Measurements from ENCODE around the gene THAP7. TPM values are rescaled to one million over a fixed set of nuclear protein-coding genes. Genes with fewer than 3 reads are reported as not detected.

THAP7 gene
- total and polyA plus RNA-seq, 2 of the 4 experiments (the other 2 are of a cell fraction): 14.2 to 19.8 TPM

- peaks cover 18% of the 10 kb centered on the region for H3K4me1 ChIP-seq (ENCODE audit: control insufficient read depth, insufficient read depth, low read length)
- intact Hi-C loops (cut with micrococcal nuclease) (no loop called here), dilution Hi-C loops (cut with HindIII; ENCODE audit: low sequenced_read_pairs, unreplicated experiment) (no loop called here), in situ Hi-C loops (cut with MboI; ENCODE audit: low sequenced_read_pairs) (no loop called here)
- H2BK20ac ChIP-seq (ENCODE audit: low read depth, low read length): no peak overlapping the region
- H2AK5ac ChIP-seq (ENCODE audit: low read depth, low read length): no peak overlapping the region
- H3K36me3 ChIP-seq (ENCODE audit: control insufficient read depth, insufficient read depth, low read length): no peaks in the 10 kb centered on the region
- H4K20me1 ChIP-seq (ENCODE audit: insufficient read depth, low read length): no peaks in the 10 kb centered on the region
- H3K56ac ChIP-seq (ENCODE audit: extremely low read depth, insufficient read depth, low read length): no peak overlapping the region
- WGBS, 2 experiments (ENCODE audit: extremely low coverage in 2 of 2, insufficient read length in 1 of 2): 62% methylated on average over 3 of the region's 4 CpGs; no CpG with 5 or more reads in 1 of the 2 experiments
- no peak overlapping the region for H3K4me2 ChIP-seq (ENCODE audit: low read depth, low read length)
- H3K9ac ChIP-seq (ENCODE audit: low read depth, low read length): no peak overlapping the region
- no peaks in the 10 kb centered on the region for H3K27me3 ChIP-seq (ENCODE audit: control insufficient read depth, insufficient read depth, low read length)
- H3K9me1 ChIP-seq (ENCODE audit: insufficient read depth, low read length): peaks cover 6% of the 10 kb centered on the region; the same call in 1 of the 2 replicates
- DNase-seq (peak; percentile 76), ATAC-seq (ENCODE audit: low read depth) (no peak)
- no peak overlapping the region for H2AK9ac ChIP-seq (replicated peaks; ENCODE audit: low read depth, low read length, poor library complexity)
- H2BK120ac ChIP-seq (ENCODE audit: low read depth, low read length): no peak overlapping the region
- no peak overlapping the region for H3K4ac ChIP-seq (ENCODE audit: low read depth, low read length)
- no peak overlapping the region for H2AFZ ChIP-seq (replicated peaks; ENCODE audit: low read length, poor library complexity)
- H3K4me3 ChIP-seq (ENCODE audit: insufficient read depth, low read depth, low read length): no peak overlapping the region
- H3K79me1 ChIP-seq (ENCODE audit: low read depth in 1 of 2, low read length in 2 of 2): no peaks in the 10 kb centered on the region
- H2BK15ac ChIP-seq (ENCODE audit: low read depth, low read length): no peak overlapping the region
- no peaks in the 10 kb centered on the region for H3K9me3 ChIP-seq (ENCODE audit: control insufficient read depth, insufficient read depth, low read length)
- no peak overlapping the region for H4K91ac ChIP-seq (ENCODE audit: insufficient read depth, low read depth, low read length)
- BruUV-seq (replicated peaks): no TSS peak
- no peak overlapping the region for H4K5ac ChIP-seq (ENCODE audit: low read depth, low read length)
- TF ChIP-seq CEBPB (IDR thresholded peaks at IDR 0.05; ENCODE audit: low read depth, low read length) (no peak), FOS (IDR thresholded peaks at IDR 0.05; ENCODE audit: low read depth, low read length) (no peak), USF2 (IDR thresholded peaks at IDR 0.05; ENCODE audit: low read depth, low read length) (no peak), SMC3 (IDR thresholded peaks at IDR 0.05; ENCODE audit: low read depth, low read length) (no peak), BHLHE40 (IDR thresholded peaks at IDR 0.05; ENCODE audit: low read depth, low read length) (no peak), ELK1 (IDR thresholded peaks at IDR 0.05; ENCODE audit: borderline replicate concordance, low read depth, low read length) (no peak), CTCF (conservative IDR thresholded peaks at IDR 0.05; ENCODE audit: low read depth, low read length) (no peak), POLR2A (IDR thresholded peaks at IDR 0.05; ENCODE audit: low read depth, low read length) (no peak)
- H3K18ac ChIP-seq (ENCODE audit: low read depth, low read length): no peak overlapping the region
- no peak overlapping the region for H3K23ac ChIP-seq (ENCODE audit: low read depth, low read length)
- peak overlapping the region; percentile 32 for H2BK5ac ChIP-seq (ENCODE audit: low read depth, low read length, poor library complexity, severe bottlenecking)
- H3K27ac ChIP-seq (ENCODE audit: insufficient read depth, low read length): no peak overlapping the region
- no peak overlapping the region for H3K14ac ChIP-seq (replicated peaks; ENCODE audit: low read depth, low read length)
- H4K8ac ChIP-seq (ENCODE audit: low read depth in 2 of 2, low read length in 2 of 2): no peak overlapping the region
- CTCF ChIA-PET: no interaction called here
- POLR2A ChIA-PET (ENCODE audit: unreplicated experiment): no interaction called here
Measured at GRCh38 chr22:21041937-21042336, 40.0 kb upstream of the THAP7 start.
